K562 (cell line): ENCODE data around the gene AKAP6.

Experiments
- CEBPB ChIP-seq: fragments of 450-650 bp; IDR thresholded peaks from 2 replicates; pipeline ENCODE4 v1.6.1; 2016; ENCODE audit warnings: missing genetic modification characterization, missing compliant biosample characterization
- CTCF ChIP-seq, 3 experiments: IDR thresholded peaks in 2 of 3; conservative IDR thresholded peaks in 1 of 3; 2 replicates each; pipeline ENCODE4 v1.5.1; 2011 to 2012; ENCODE audit warnings: low read length in 3 of 3, mild to moderate bottlenecking in 3 of 3, control low read depth in 2 of 3, improper control_type of control experiment in 1 of 3, inconsistent platforms in 1 of 3, low read depth in 1 of 3, mixed read lengths in 1 of 3, moderate library complexity in 1 of 3; ENCODE audit not compliant: insufficient read depth in 2 of 3
- SIN3A ChIP-seq, 2 experiments: fragments of 150-350 bp in 1 of 2; IDR thresholded peaks; 2 replicates each; pipeline ENCODE4 v1.6.1; 2011 to 2016; ENCODE audit warnings: borderline replicate concordance in 2 of 2, low read depth in 2 of 2, low read length in 2 of 2, mild to moderate bottlenecking in 2 of 2, moderate library complexity in 2 of 2; ENCODE audit not compliant: control insufficient read depth in 1 of 2
- U2AF2 ChIP-seq: fragments of 200-400 bp; formaldehyde crosslinking; optimal IDR thresholded peaks from 2 replicates; pipeline ENCODE3; 2017; ENCODE audit warnings: low read depth, mild to moderate bottlenecking, low read length
- ZBTB5 ChIP-seq: fragments of 450-650 bp; IDR thresholded peaks from 2 replicates; pipeline ENCODE4 v1.6.1; 2017; ENCODE audit warnings: antibody characterized with exemption
- ZNF224 ChIP-seq: sonication (generic); formaldehyde crosslinking; IDR thresholded peaks from 2 replicates; pipeline ENCODE4 v1.8.0; 2022; ENCODE audit warnings: mild to moderate bottlenecking, missing genetic modification reagents
- TF ChIP-seq, protein P1 (sequence below): IDR thresholded peaks from 2 replicates; pipeline ENCODE4 v1.6.1; 2016; ENCODE audit warnings: missing genetic modification characterization, missing compliant biosample characterization
- TF ChIP-seq, protein P2 (sequence below): sonication (generic); formaldehyde crosslinking; IDR thresholded peaks from 2 replicates; pipeline ENCODE4 v1.8.1; 2023; ENCODE audit warnings: missing genetic modification reagents, mild to moderate bottlenecking, borderline replicate concordance
- TF ChIP-seq, protein P3 (sequence below): sonication (generic); formaldehyde crosslinking; IDR thresholded peaks from 2 replicates; pipeline ENCODE4 v1.9.0; 2022; ENCODE audit warnings: mild to moderate bottlenecking, missing genetic modification reagents
- TF ChIP-seq, protein P4 (sequence below): fragments of 450-650 bp; IDR thresholded peaks from 2 replicates; pipeline ENCODE4 v1.6.1; 2018; ENCODE audit not compliant: partially characterized antibody

GRCh38 chr14:32481707-32482106 lies 152.6 kb downstream of the AKAP6 start:
- TF ChIP-seq CEBPB (tag): no peak
- no peak for TF ChIP-seq ZBTB5
- no peak for TF ChIP-seq SIN3A (IDR thresholded peaks at IDR 0.05; ENCODE audit: borderline replicate concordance in 2 of 2, control insufficient read depth in 1 of 2, low read depth in 2 of 2, low read length in 2 of 2)
- no peak for TF ChIP-seq ZNF224 (CRISPR knock-in tag)
- TF ChIP-seq, protein P1, sequence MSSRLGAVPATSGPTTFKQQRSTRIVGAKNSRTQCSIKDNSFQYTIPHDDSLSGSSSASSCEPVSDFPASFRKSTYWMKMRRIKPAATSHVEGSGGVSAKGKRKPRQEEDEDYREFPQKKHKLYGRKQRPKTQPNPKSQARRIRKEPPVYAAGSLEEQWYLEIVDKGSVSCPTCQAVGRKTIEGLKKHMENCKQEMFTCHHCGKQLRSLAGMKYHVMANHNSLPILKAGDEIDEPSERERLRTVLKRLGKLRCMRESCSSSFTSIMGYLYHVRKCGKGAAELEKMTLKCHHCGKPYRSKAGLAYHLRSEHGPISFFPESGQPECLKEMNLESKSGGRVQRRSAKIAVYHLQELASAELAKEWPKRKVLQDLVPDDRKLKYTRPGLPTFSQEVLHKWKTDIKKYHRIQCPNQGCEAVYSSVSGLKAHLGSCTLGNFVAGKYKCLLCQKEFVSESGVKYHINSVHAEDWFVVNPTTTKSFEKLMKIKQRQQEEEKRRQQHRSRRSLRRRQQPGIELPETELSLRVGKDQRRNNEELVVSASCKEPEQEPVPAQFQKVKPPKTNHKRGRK (tag): no peak
- TF ChIP-seq, protein P2, sequence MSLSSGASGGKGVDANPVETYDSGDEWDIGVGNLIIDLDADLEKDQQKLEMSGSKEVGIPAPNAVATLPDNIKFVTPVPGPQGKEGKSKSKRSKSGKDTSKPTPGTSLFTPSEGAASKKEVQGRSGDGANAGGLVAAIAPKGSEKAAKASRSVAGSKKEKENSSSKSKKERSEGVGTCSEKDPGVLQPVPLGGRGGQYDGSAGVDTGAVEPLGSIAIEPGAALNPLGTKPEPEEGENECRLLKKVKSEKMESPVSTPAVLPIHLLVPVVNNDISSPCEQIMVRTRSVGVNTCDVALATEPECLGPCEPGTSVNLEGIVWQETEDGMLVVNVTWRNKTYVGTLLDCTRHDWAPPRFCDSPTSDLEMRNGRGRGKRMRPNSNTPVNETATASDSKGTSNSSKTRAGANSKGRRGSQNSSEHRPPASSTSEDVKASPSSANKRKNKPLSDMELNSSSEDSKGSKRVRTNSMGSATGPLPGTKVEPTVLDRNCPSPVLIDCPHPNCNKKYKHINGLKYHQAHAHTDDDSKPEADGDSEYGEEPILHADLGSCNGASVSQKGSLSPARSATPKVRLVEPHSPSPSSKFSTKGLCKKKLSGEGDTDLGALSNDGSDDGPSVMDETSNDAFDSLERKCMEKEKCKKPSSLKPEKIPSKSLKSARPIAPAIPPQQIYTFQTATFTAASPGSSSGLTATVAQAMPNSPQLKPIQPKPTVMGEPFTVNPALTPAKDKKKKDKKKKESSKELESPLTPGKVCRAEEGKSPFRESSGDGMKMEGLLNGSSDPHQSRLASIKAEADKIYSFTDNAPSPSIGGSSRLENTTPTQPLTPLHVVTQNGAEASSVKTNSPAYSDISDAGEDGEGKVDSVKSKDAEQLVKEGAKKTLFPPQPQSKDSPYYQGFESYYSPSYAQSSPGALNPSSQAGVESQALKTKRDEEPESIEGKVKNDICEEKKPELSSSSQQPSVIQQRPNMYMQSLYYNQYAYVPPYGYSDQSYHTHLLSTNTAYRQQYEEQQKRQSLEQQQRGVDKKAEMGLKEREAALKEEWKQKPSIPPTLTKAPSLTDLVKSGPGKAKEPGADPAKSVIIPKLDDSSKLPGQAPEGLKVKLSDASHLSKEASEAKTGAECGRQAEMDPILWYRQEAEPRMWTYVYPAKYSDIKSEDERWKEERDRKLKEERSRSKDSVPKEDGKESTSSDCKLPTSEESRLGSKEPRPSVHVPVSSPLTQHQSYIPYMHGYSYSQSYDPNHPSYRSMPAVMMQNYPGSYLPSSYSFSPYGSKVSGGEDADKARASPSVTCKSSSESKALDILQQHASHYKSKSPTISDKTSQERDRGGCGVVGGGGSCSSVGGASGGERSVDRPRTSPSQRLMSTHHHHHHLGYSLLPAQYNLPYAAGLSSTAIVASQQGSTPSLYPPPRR (CRISPR knock-in tag): no peak
- no peak for TF ChIP-seq CTCF (IDR thresholded peaks at IDR 0.05 in 2 of 3, conservative IDR thresholded peaks at IDR 0.05 in 1 of 3; ENCODE audit: insufficient read depth in 2 of 3, low read depth in 1 of 3, low read length in 3 of 3)
- TF ChIP-seq, protein P3, sequence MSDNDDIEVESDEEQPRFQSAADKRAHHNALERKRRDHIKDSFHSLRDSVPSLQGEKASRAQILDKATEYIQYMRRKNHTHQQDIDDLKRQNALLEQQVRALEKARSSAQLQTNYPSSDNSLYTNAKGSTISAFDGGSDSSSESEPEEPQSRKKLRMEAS (CRISPR knock-in tag): no peak
- no peak for TF ChIP-seq U2AF2
- TF ChIP-seq, protein P4, sequence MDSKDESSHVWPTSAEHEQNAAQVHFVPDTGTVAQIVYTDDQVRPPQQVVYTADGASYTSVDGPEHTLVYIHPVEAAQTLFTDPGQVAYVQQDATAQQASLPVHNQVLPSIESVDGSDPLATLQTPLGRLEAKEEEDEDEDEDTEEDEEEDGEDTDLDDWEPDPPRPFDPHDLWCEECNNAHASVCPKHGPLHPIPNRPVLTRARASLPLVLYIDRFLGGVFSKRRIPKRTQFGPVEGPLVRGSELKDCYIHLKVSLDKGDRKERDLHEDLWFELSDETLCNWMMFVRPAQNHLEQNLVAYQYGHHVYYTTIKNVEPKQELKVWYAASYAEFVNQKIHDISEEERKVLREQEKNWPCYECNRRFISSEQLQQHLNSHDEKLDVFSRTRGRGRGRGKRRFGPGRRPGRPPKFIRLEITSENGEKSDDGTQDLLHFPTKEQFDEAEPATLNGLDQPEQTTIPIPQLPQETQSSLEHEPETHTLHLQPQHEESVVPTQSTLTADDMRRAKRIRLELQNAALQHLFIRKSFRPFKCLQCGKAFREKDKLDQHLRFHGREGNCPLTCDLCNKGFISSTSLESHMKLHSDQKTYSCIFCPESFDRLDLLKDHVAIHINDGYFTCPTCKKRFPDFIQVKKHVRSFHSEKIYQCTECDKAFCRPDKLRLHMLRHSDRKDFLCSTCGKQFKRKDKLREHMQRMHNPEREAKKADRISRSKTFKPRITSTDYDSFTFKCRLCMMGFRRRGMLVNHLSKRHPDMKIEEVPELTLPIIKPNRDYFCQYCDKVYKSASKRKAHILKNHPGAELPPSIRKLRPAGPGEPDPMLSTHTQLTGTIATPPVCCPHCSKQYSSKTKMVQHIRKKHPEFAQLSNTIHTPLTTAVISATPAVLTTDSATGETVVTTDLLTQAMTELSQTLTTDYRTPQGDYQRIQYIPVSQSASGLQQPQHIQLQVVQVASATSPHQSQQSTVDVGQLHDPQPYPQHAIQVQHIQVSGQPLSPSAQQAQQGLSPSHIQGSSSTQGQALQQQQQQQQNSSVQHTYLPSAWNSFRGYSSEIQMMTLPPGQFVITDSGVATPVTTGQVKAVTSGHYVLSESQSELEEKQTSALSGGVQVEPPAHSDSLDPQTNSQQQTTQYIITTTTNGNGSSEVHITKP: no peak
